GM19099 (cell line): ENCODE results near the gene SMTNL1.

Experiments used
- POLR2A ChIP-seq: IDR thresholded peaks from 3 replicates; pipeline ENCODE4 v1.6.1; 2011; ENCODE audit warnings: low read depth; ENCODE audit not compliant: insufficient read length; ENCODE audit errors: extremely low read depth

SMTNL1 gene

GRCh38 chr11:57500926-57501325 lies 36.5 kb upstream of the SMTNL1 start:
- no peak for TF ChIP-seq POLR2A

- no peak for TF ChIP-seq POLR2A
Measured at GRCh38 chr11:57501953-57502352, 35.4 kb upstream of the SMTNL1 start.

- no peak for TF ChIP-seq POLR2A
Measured at GRCh38 chr11:57502376-57502775, 35.0 kb upstream of the SMTNL1 start.

GRCh38 chr11:57502870-57503269 lies 34.5 kb upstream of the SMTNL1 start:
- no peak for TF ChIP-seq POLR2A

- TF ChIP-seq POLR2A, result no peak
Measured at GRCh38 chr11:57504511-57504910, 32.9 kb upstream of the SMTNL1 start.

- no peak for TF ChIP-seq POLR2A
Measured at GRCh38 chr11:57506522-57506921, 30.9 kb upstream of the SMTNL1 start.

GRCh38 chr11:57508341-57509170 lies 28.8 kb upstream of the SMTNL1 start:
- TF ChIP-seq POLR2A, result no peak

- TF ChIP-seq POLR2A, result no peak
Measured at GRCh38 chr11:57511741-57512430, 25.5 kb upstream of the SMTNL1 start.

- no peak for TF ChIP-seq POLR2A
Measured at GRCh38 chr11:57512646-57513451, 24.5 kb upstream of the SMTNL1 start.

GRCh38 chr11:57513452-57513795 lies 24.0 kb upstream of the SMTNL1 start:
- TF ChIP-seq POLR2A, result no peak

- TF ChIP-seq POLR2A, result no peak
Measured at GRCh38 chr11:57513911-57514537, 23.4 kb upstream of the SMTNL1 start.

GRCh38 chr11:57514538-57515331 lies 22.7 kb upstream of the SMTNL1 start:
- TF ChIP-seq POLR2A, result peak; percentile 46

GRCh38 chr11:57515332-57516060 lies 21.9 kb upstream of the SMTNL1 start, which contains the start of gene SLC43A1:
SLC43A1 (minus strand) TSS chr11:57515702; CDS start chr11:57514111, 1,591 bp downstream.
- peak; percentile 32 for TF ChIP-seq POLR2A

GRCh38 chr11:57516061-57516443 lies 21.3 kb upstream of the SMTNL1 start:
- TF ChIP-seq POLR2A, result no peak

GRCh38 chr11:57521116-57521515 lies 16.3 kb upstream of the SMTNL1 start:
- TF ChIP-seq POLR2A, result no peak
